Fibroblast of pulmonary artery (primary cell): ENCODE measurements around the gene TRIM29.
A peak's percentile ranks its signal among the peaks of the same experiment; 100 is the strongest.

ENCODE experiments used
- DNase-seq: peaks from one replicate; pipeline ENCODE4 v3.0.0-alpha.2; 2010; ENCODE audit warnings: low read depth
- H3K4me3 ChIP-seq: replicated peaks from 2 replicates; pipeline ENCODE4 v1.5.1; 2011; ENCODE audit warnings: low read depth, mild to moderate bottlenecking, control low read depth, low read length, moderate library complexity
- CTCF ChIP-seq: IDR thresholded peaks from 2 replicates; pipeline ENCODE4 v1.5.1; 2011; ENCODE audit warnings: mild to moderate bottlenecking, control low read depth, low read length, inconsistent platforms; ENCODE audit errors: missing control alignments

Gene TRIM29

GRCh38 chr11:120079750-120080610 is 57.9 kb downstream of the TRIM29 start:
- no peak overlapping the region for H3K4me3 ChIP-seq
- TF ChIP-seq CTCF = peak; percentile 33
- DNase-seq = no peak

GRCh38 chr11:120078397-120078796 is 59.5 kb downstream of the TRIM29 start:
- TF ChIP-seq CTCF = no peak
- H3K4me3 ChIP-seq = no peak overlapping the region
- DNase-seq = no peak

GRCh38 chr11:120074076-120074475 is 63.8 kb downstream of the TRIM29 start:
- no peak for TF ChIP-seq CTCF
- H3K4me3 ChIP-seq = no peak overlapping the region

DNA sequence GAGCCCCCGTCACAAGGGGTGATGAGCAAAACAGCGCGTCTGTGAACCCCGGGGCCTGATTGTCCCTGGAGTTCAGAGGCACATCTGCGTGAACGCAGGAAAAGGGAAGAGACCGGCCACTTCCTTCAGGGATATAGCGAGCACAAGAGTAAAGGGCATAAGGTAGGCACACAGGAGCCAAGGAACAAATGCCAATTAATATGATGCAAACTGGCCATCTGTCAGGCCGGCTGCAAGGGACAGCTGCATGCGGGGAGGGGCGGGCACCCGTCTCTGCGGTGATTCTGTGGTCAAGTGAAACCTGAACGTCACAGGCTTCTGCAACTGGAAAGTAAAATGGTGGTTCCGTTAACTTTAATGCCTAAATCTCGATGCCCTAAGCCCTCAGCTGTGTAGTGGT is 64.7 kb downstream of the TRIM29 start:
- no peak for DNase-seq
- TF ChIP-seq CTCF = no peak
- no peak overlapping the region for H3K4me3 ChIP-seq

More at GRCh38 chr11:120074076-120074475, 63.8 kb downstream of the TRIM29 start:
- no peak for DNase-seq

DNA sequence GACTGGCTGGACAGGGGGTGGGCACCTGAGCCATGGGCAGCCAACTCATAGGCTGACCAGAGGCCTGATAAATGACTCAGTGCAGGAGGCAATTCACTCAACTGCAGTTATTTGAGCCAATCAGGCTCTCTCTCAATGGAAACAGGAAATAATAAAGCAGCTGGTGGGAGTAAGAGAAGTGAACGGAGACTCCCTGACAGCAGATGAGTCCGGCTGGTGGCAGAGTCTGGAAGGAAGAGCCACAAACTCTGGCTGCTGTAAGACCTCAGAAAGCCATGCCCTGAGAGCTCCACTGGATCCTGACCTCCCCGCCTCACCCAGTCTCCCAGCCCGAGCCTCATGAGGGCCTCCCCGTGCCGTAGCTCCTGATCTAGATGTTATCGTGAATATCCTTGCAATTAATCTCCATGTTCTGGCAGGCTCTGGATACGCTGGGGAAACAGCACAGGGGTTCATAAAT is 69.8 kb downstream of the TRIM29 start:
- peak; percentile 48 for DNase-seq
- H3K4me3 ChIP-seq = no peak overlapping the region
- no peak for TF ChIP-seq CTCF

- no peak overlapping the region for H3K4me3 ChIP-seq
- no peak for TF ChIP-seq CTCF
- no peak for DNase-seq
Observed at GRCh38 chr11:120067438-120068113, 70.3 kb downstream of the TRIM29 start.
